Activated naive CD4-positive, alpha-beta T cell treated with anti-CD3 and anti-CD28 coated beads for 36 hours (primary cell): ENCODE data around the gene B4GALNT3. TPM values are rescaled to one million over a fixed set of nuclear protein-coding genes. Genes with fewer than 3 reads are reported as not detected.
"Not testable (repeated sequence)": the region's sequence is repeated elsewhere in the genome, so short reads cannot be mapped to it uniquely, and the experiment has no call there.

ENCODE experiments used
- CTCF ChIA-PET: fragments of 350-600 bp; sonication (Branson Sonifier 250); formaldehyde crosslinking; loops from one replicate; lab custom pipeline; 2021; ENCODE audit warnings: antibody characterized with exemption; lab: Charles Lee
- DNase-seq: peaks from one replicate; pipeline ENCODE4 v3.0.0-alpha.2; 2020
- H3K27ac Mint-ChIP-seq: one replicate; pipeline ENCODE4 v1.8.0; 2021; ENCODE audit warnings: mild to moderate bottlenecking, mixed read lengths
- H3K27me3 Mint-ChIP-seq: one replicate; pipeline ENCODE4 v1.8.0; 2021; ENCODE audit warnings: low read depth, mixed read lengths
- H3K36me3 Mint-ChIP-seq: one replicate; pipeline ENCODE4 v1.8.0; 2021; ENCODE audit warnings: low read depth, mixed read lengths
- H3K4me1 Mint-ChIP-seq: one replicate; pipeline ENCODE4 v1.8.0; 2021; ENCODE audit warnings: low read depth, mixed read lengths
- H3K4me3 Mint-ChIP-seq: one replicate; pipeline ENCODE4 v1.8.0; 2021; ENCODE audit warnings: mild to moderate bottlenecking, moderate library complexity, mixed read lengths
- H3K9me3 Mint-ChIP-seq: one replicate; pipeline ENCODE4 v1.8.0; 2021; ENCODE audit warnings: mixed read lengths
- intact Hi-C: fragments of 100-400 bp; cut with micrococcal nuclease; formaldehyde crosslinking; loops from one replicate; pipeline ENCODE4 v1.15.1; 2023
- total RNA-seq, 2 experiments: library from RNA; stranded (reverse); gene quantifications; one replicate each; pipeline ENCODE4 v1.2.3, GENCODE V29; 2021

Gene B4GALNT3
- total RNA-seq, 2 experiments from 2014 or later: 1.1 to 1.2 TPM

DNA sequence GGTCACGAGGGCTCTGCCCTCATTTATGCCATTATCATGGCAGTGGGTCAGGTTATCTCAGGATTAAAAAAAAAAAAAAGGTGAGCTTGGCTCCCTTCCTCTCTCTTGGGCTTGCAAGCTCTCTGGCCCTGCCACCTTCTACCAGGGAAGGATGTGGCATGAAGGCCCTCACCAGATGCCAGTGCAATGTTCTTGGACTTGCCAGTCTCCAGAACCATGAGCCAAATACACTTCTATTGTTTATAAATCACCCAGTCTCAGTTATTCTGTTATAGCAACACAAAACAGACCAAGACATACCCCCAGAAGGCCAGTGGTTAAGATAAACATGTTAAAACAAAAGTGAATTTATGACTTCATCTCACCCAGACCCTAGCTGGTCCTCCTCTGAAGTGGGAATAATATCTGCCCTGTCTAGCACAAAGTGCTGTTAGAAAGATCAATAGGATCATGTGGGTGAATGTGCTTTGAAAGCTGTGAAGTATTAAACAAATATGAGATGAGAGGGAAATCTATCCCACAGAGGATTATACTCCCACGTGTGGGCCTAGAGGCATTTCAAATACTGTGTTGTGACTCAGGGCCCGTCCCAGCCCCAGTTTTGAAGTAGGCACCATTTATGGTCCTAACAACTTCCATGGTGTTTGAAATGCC lies 114.9 kb downstream of the B4GALNT3 start:
- Mint-ChIP-seq H3K27me3 (no peaks in the 10 kb centered on the region), H3K36me3 (peaks cover 3% of the 10 kb centered on the region), H3K4me1 (peaks cover 32% of the 10 kb centered on the region), H3K4me3 (no peak overlapping the region), H3K9me3 (peaks cover 3% of the 10 kb centered on the region), H3K27ac (no peak overlapping the region)
- CTCF ChIA-PET: interaction anchor here (0.9 to 4.6 kb wide), 11 partner anchors 10 to 375 kb away, joined by 3 to 57 read pairs (median 8); partner anchors contain the start of genes RAD52 and WNK1
- intact Hi-C loops: loop anchor here (5.0 kb wide), 2 partner anchors 523 to 1018 kb away; partner anchors contain the start of gene FBXL14
- DNase-seq: no peak

DNA sequence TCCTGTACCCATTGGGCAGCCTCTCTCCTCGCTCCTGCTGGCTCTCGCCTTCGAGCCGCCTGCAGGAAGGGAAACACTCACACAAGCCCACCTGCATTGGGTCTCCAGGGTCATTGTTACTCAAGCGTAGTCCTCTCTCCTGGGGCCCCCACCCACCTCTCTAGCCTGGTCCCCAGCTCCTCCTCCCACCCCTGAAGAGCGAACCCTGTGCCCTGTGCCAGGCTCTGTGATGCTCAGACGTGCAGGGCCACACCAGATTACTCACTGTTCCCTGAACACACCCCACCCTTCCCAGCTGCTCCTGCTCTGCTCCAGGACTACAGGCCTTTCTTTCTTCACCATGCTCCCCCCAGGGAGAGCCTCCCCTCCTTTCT lies 115.4 kb downstream of the B4GALNT3 start:
- Mint-ChIP-seq H3K9me3 (peaks cover 3% of the 10 kb centered on the region), H3K4me3 (no peak overlapping the region), H3K36me3 (peaks cover 3% of the 10 kb centered on the region), H3K27ac (no peak overlapping the region), H3K27me3 (no peaks in the 10 kb centered on the region), H3K4me1 (peaks cover 29% of the 10 kb centered on the region)
- intact Hi-C loops: no loop called here
- CTCF ChIA-PET: interaction anchor here (0.7 to 4.6 kb wide), 20 partner anchors 9 to 374 kb away, joined by 3 to 57 read pairs (median 4); partner anchors contain the start of genes CCDC77, RAD52 and WNK1
- no peak for DNase-seq

DNA sequence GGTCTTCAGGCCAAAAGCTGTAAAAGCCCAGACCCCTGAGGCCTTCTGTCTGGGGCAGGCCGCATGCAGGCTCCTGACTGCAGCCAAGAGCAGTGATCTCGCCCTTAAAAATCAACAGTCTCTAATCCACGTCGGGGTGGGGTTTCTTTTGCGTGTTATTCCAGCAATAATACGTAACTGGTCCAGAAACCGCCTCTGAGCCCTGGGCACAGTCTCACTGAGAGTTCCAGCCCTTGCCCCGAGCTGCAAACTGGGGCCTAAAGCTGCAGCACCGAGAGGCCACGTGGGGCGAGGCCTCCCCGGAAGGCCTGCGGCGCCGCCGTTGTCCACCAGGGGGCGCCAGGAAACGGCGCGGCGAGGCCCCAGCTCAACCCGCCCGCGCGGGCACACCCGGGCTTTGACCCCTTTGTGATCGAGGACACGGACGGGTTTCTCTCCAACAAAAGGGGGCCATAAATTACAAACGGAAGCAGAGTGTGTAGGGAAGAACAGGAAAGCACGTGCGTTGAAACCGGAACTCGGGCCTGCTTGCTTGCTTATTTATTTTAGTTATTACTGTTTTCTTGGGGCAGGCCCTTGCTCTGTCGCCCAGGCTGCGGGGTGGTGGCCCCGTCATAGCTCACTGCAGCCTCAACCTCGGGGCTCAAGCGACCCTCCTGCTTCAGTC lies 116.3 kb downstream of the B4GALNT3 start:
- H3K9me3 Mint-ChIP-seq: peaks cover 3% of the 10 kb centered on the region
- peaks cover 3% of the 10 kb centered on the region for H3K36me3 Mint-ChIP-seq
- DNase-seq: peak; percentile 80
- H3K27me3 Mint-ChIP-seq: no peaks in the 10 kb centered on the region
- no peak overlapping the region for H3K27ac Mint-ChIP-seq
- peaks cover 29% of the 10 kb centered on the region for H3K4me1 Mint-ChIP-seq
- H3K4me3 Mint-ChIP-seq: peak overlapping the region; percentile 14
- intact Hi-C loops: loop anchor here (1.0 to 2.0 kb wide), 6 partner anchors 35 to 373 kb away; partner anchors contain the start of gene RAD52
- CTCF ChIA-PET: interaction anchor here (0.6 to 4.6 kb wide), 29 partner anchors 10 to 1007 kb away, joined by 3 to 57 read pairs (median 3); partner anchors contain the start of genes CCDC77, RAD52 and WNK1

DNA sequence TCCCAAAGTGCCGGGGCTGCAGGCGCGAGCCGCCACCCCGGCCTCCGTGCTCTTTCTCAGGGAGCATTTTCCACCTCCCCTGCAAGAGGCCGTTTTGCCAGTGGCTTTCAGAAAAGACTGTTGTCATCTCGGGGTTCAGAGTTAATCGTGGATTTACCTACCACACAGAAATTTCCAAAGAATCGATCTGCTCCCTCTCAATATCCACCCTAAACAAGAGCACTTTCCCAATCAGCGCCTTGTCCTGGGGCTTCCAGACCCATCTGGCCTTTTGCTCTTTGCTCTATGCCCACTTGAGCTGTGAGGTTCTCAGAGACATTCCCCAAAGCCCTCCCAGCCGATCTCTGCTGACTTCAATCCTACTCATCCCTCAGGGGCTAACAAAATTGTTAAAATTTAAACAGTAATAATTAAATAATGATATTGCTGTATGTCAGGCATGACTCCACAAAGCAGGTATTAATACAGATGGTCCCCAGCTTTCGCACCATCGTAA lies 116.9 kb downstream of the B4GALNT3 start:
- Mint-ChIP-seq H3K4me1 (peaks cover 29% of the 10 kb centered on the region), H3K27ac (no peak overlapping the region), H3K36me3 (peaks cover 3% of the 10 kb centered on the region), H3K9me3 (peaks cover 3% of the 10 kb centered on the region), H3K27me3 (no peaks in the 10 kb centered on the region), H3K4me3 (no peak overlapping the region)
- CTCF ChIA-PET: interaction anchor here (0.5 to 4.6 kb wide), 20 partner anchors 10 to 1006 kb away, joined by 3 to 57 read pairs (median 4); partner anchors contain the start of genes RAD52 and WNK1
- intact Hi-C loops: loop anchor here (1.0 to 2.0 kb wide), 6 partner anchors 34 to 373 kb away; partner anchors contain the start of gene RAD52
- no peak for DNase-seq

DNA sequence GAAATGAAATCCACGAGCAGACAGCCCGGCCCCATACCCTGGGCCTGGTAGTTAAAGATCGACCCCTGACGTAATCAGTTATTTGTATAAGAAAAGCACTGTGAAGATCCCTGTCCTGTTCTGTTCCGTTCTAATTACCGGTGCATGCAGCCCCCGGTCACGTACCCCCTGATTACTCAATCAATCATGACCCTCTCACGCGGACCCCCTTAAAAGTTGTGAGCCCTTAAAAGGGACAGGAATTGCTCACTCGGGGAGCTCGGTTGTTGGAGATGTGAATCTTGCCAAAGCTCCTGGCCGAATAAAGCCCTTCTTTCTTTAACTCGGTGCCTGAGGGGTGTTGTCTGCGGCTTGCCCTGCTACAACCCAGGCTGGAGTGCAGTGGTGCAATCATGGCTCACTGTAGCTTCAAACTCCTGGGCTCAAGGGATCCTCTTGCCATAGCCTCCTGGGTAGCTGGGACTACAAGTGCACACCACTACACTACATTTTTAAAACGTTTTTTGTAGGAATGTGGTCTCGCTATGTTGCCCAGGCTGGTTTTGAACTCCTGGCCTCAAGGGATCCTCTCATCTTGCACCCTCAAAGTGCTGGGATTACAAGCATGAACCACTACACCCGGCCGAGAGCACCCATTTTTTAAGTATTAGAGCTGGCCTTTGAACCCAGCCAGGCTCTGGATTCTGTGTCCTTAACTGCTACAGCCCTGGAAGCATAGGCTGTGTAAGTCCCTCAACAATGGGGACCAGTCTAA lies 118.4 kb downstream of the B4GALNT3 start:
- CTCF ChIA-PET: interaction anchor here (0.6 to 4.6 kb wide), 5 partner anchors 8 to 325 kb away, joined by 3 to 50 read pairs (median 4); no protein-coding TSS in a partner anchor
- not testable (repeated sequence) for H3K27ac Mint-ChIP-seq

DNA sequence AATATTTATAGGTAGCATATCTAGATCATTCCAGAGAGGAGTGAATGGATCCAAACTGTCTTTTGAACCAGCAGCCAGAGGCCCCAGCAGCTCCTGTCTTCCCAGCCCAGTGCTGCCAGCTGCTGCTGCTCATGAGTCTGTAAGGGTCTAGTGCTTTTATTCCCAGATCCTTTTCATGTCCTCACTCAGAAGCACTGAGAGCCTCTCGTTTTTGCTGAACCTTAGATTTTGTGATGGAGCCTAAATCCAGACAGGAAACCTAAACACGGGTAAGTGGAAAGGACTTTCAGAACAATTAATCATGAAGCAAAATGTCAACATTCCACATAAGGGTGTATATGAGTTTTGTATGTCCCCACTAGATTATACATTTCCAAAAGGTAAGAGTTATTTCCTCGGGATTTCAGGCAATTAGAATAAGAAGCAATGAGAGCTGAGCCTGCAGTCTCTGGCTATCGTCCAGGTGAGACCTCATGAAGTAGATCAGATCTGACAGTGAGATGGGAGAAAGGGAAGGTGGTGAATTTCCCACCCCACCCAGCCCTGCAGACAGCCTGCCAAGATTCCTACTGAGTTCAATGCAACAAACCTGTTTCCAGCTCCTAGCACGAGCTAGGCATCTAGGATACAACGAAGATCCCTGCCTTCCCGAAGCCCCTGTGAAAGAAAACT lies 119.1 kb downstream of the B4GALNT3 start:
- Mint-ChIP-seq H3K27me3 (no peaks in the 10 kb centered on the region), H3K4me3 (no peak overlapping the region), H3K27ac (no peak overlapping the region), H3K9me3 (peaks cover 3% of the 10 kb centered on the region), H3K4me1 (peaks cover 18% of the 10 kb centered on the region), H3K36me3 (peaks cover 2% of the 10 kb centered on the region)
- CTCF ChIA-PET: interaction anchor here (0.6 to 1.8 kb wide), 3 partner anchors 9 to 472 kb away, joined by 3 to 5 read pairs (median 4); no protein-coding TSS in a partner anchor
- DNase-seq: no peak
- intact Hi-C loops: no loop called here

More for the DNA sequence above, 118.4 kb downstream of the B4GALNT3 start:
- H3K27me3 Mint-ChIP-seq, H3K36me3 Mint-ChIP-seq, H3K4me3 Mint-ChIP-seq, DNase-seq, H3K9me3 Mint-ChIP-seq: not testable (repeated sequence)
- H3K4me1 Mint-ChIP-seq: peaks cover 18% of the 10 kb centered on the region
- intact Hi-C loops: loop anchor here (2.0 kb wide), 3 partner anchors 33 to 89 kb away; no protein-coding TSS in a partner anchor

DNA sequence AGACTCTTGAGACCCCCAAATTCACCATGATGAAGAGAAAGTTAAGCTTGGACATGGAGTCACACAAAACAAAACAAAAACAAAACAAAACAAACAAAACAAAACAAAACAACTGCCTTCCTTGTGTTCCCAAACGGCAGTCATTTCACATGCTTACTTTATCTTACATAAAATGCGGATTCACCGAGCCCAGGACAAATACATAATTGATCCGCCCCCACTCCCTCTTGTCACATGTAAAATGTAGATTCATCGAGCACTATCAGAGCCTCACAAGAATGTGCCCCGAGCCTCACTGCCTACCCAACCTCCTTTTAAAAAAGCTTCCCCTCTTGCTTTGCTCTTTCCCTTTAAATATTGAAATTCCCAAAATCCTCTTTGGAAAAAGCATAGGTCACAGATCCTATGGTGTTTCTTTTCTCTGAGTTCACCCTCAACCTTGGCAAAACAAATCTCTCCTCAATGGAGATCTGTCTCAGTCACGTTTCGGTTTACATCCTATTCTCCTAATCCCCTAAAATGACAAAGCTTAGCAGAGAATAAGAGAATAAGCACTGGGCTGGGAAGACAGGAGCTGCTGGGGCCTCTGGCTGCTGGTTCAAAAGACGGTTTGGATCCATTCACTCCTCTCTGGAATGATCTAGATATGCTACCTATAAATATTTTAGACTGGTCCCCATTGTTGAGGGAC lies 119.8 kb downstream of the B4GALNT3 start:
- Mint-ChIP-seq H3K9me3 (peaks cover 1% of the 10 kb centered on the region), H3K27ac (no peak overlapping the region), H3K36me3 (no peaks in the 10 kb centered on the region), H3K4me1 (peaks cover 18% of the 10 kb centered on the region), H3K27me3 (no peaks in the 10 kb centered on the region), H3K4me3 (no peak overlapping the region)
- intact Hi-C loops: no loop called here
- CTCF ChIA-PET: interaction anchor here (0.6 to 1.8 kb wide), 4 partner anchors 10 to 472 kb away, joined by 3 to 5 read pairs (median 4); no protein-coding TSS in a partner anchor
- no peak for DNase-seq

DNA sequence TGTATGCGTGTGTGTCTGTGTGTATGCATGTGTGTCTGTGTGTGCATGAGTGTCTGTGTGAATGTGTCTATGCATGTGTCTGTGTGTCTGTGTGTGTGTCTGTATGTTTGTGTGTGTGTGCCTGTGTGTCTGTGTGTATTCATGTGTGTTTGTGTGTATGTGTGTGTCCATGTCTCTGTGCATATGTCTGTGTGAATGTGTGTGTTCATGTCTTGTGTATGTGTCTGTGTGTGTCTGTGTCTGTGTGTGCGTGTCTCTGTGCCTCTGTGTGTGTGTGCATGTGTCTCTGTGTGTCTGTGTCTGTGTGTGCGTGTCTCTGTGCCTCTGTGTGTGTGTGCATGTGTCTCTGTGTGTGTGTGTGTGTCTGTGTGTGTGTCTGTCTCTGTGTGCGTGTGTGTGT lies 121.1 kb downstream of the B4GALNT3 start:
- Mint-ChIP-seq H3K4me3 (no peak overlapping the region), H3K36me3 (no peaks in the 10 kb centered on the region), H3K27me3 (no peaks in the 10 kb centered on the region), H3K27ac (no peak overlapping the region), H3K4me1 (peaks cover 8% of the 10 kb centered on the region), H3K9me3 (no peaks in the 10 kb centered on the region)
- intact Hi-C loops: no loop called here
- no peak for DNase-seq
- CTCF ChIA-PET: interaction anchor here (0.6 to 0.9 kb wide), 2 partner anchors 234 to 248 kb away, joined by 3 to 6 read pairs; no protein-coding TSS in a partner anchor

DNA sequence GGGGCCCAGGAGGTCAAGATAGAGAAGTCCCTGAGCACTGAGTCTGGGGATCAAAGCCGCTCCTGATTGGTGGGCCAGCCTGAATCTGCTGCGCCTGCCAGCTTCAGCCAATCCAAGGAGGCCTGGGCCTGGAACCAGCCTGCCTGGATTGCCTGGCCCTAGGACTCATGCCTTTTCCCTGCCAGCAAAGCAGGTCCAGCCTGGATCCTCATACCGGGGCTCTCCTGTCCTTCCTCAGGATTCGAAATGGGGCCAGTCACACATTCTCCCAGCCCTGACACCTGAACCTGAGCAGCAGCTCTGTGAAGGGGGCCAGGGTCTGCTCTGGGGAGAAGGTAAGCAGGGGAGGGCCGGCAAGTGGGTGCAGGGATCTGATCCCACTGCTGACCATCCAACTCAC lies 121.6 kb downstream of the B4GALNT3 start:
- intact Hi-C loops: no loop called here
- H3K9me3 Mint-ChIP-seq: no peaks in the 10 kb centered on the region
- no peaks in the 10 kb centered on the region for H3K36me3 Mint-ChIP-seq
- peaks cover 3% of the 10 kb centered on the region for H3K4me1 Mint-ChIP-seq
- H3K4me3 Mint-ChIP-seq: no peak overlapping the region
- no peak overlapping the region for H3K27ac Mint-ChIP-seq
- DNase-seq: no peak
- no peaks in the 10 kb centered on the region for H3K27me3 Mint-ChIP-seq
- CTCF ChIA-PET: interaction anchor here (0.6 to 1.0 kb wide), 3 partner anchors 170 to 239 kb away, joined by 3 to 6 read pairs (median 3); no protein-coding TSS in a partner anchor

DNA sequence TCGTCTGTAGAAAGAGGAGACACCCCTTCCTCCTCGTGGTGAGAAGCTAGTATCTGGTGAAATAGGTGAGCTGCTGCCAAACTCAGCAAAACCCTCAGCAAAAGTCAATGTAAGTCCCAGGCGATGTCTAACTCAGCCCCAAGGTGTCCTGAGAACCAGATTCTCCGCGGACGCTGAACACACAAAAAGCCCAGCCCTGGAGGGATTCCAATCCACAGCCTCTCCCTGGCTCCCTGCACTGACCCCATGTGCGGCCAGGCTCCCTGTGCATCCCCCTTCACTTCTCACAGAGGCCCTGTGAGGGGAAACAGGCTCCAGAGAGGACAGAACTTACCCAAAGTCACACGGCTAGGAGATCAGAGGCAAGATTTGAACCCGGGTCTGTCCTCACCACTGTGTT lies 122.0 kb downstream of the B4GALNT3 start:
- intact Hi-C loops: no loop called here
- no peaks in the 10 kb centered on the region for H3K36me3 Mint-ChIP-seq
- no peaks in the 10 kb centered on the region for H3K27me3 Mint-ChIP-seq
- no peak overlapping the region for H3K4me3 Mint-ChIP-seq
- H3K9me3 Mint-ChIP-seq: no peaks in the 10 kb centered on the region
- CTCF ChIA-PET: interaction anchor here (0.6 to 1.0 kb wide), 3 partner anchors 169 to 238 kb away, joined by 3 to 6 read pairs (median 3); no protein-coding TSS in a partner anchor
- no peak for DNase-seq
- no peak overlapping the region for H3K27ac Mint-ChIP-seq
- peaks cover under 1% of the 10 kb centered on the region for H3K4me1 Mint-ChIP-seq
